Measurements from ENCODE around the gene COQ8A.

COQ8A gene

DNA sequence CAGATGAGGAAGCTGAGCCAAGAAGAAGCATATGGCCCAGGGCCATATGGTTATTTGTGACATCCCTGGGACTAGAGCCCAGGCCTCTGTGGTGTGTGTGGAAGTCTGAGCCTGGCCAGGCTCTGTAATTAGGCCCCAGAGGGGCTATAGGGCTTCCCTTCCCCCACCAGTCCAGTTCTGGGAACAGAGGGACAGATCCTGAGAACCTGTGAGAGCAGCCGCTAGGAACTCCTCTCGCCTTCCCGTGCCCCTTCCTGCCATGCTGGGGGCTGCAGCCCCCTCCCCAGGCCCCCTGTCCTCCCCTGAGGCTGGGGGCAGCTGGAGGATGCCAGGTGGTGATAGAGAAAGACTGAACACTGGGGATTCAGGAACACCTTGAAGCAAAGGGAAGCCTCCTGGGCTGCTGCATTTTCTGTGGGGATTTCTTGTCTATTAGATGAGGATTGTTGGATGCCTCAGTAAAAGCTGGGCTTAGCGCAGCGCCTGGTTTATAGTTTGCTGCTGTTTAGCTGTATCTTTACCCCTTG, 33.3 kb downstream of the COQ8A start:
- no peak overlapping the region for H2AK5ac ChIP-seq (ENCODE audit: low read length)
- H3K27ac ChIP-seq (ENCODE audit: low read depth, low read length): no peak overlapping the region
- H3K18ac ChIP-seq (ENCODE audit: low read length): no peak overlapping the region
- no peak overlapping the region for H3K4me2 ChIP-seq (ENCODE audit: low read length)
- H4K5ac ChIP-seq (ENCODE audit: low read length): no peak overlapping the region
- no peak overlapping the region for H2BK120ac ChIP-seq (ENCODE audit: low read depth, low read length)
- no peak overlapping the region for H3K9ac ChIP-seq (ENCODE audit: low read length)
- no peak for DNase-seq
- WGBS (ENCODE audit: extremely low coverage, insufficient coverage, low lambda C conversion rate): no CpG with 5 or more reads among the region's 5 CpGs
- no peak overlapping the region for H4K8ac ChIP-seq (ENCODE audit: low read depth, low read length)
- no peak overlapping the region for H2BK15ac ChIP-seq (replicated peaks; ENCODE audit: low read depth)
- no peaks in the 10 kb centered on the region for H3K79me2 ChIP-seq (ENCODE audit: control insufficient read depth, insufficient read depth, low read length)
- no peak overlapping the region for H3K4me3 ChIP-seq (ENCODE audit: low read length)
- no peak overlapping the region for H2BK5ac ChIP-seq (ENCODE audit: low read length)
- H3K36me3 ChIP-seq (ENCODE audit: control insufficient read depth, insufficient read depth, low read length): no peaks in the 10 kb centered on the region
- H3K56ac ChIP-seq (ENCODE audit: low read length): no peak overlapping the region
- H3K27me3 ChIP-seq (ENCODE audit: insufficient read depth, low read length, poor library complexity): no peaks in the 10 kb centered on the region
- H3K23ac ChIP-seq (ENCODE audit: low read length): no peak overlapping the region
- H3K4me1 ChIP-seq (ENCODE audit: control insufficient read depth, low read depth, low read length): no peaks in the 10 kb centered on the region
- no peak overlapping the region for H3K4ac ChIP-seq (ENCODE audit: low read depth, low read length)
- H3K79me1 ChIP-seq (ENCODE audit: low read length): no peaks in the 10 kb centered on the region

DNA sequence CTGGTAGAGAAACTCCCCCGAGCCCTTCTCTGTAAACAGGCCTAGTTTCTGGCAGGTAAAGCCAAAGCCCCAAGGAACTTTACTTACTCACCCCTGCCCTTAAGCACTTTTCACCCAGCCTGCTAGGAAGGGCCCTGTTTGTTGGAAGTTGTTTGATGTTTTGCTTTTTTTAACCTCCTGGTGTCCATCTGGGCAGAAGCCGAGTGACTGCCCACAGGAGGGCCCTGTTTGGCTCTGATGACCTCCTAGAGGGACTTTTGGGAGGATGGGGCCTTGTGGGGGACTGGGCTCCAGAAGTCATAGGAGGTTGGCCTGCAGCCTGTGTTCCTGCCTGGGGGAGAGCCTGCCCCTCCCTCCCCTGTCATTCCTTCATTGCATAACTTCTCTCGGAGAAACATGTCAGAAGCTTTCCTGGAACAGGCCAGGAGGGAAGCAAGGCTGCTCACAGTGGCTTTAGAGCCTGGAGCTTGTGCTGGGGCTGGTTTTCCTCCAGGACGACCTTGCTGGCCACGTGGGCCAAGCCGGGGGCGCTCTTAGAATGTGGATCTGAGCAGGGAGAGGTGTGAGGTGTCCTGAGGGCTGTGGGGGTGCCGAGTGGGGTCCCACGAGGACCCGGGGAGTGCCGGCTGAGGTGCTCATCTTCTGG, 33.9 kb downstream of the COQ8A start:
- H3K4ac ChIP-seq (ENCODE audit: low read depth, low read length): no peak overlapping the region
- H2BK5ac ChIP-seq (ENCODE audit: low read length): no peak overlapping the region
- no peak overlapping the region for H4K5ac ChIP-seq (ENCODE audit: low read length)
- H2BK120ac ChIP-seq (ENCODE audit: low read depth, low read length): no peak overlapping the region
- H3K56ac ChIP-seq (ENCODE audit: low read length): no peak overlapping the region
- no peak overlapping the region for H4K8ac ChIP-seq (ENCODE audit: low read depth, low read length)
- no CpG with 5 or more reads among the region's 11 CpGs for WGBS (ENCODE audit: extremely low coverage, insufficient coverage, low lambda C conversion rate)
- no peak overlapping the region for H3K9ac ChIP-seq (ENCODE audit: low read length)
- H2BK15ac ChIP-seq (replicated peaks; ENCODE audit: low read depth): no peak overlapping the region
- DNase-seq: peak; percentile 22
- peaks cover 1% of the 10 kb centered on the region for H3K4me1 ChIP-seq (ENCODE audit: control insufficient read depth, low read depth, low read length)
- H3K23ac ChIP-seq (ENCODE audit: low read length): no peak overlapping the region
- H3K4me2 ChIP-seq (ENCODE audit: low read length): no peak overlapping the region
- no peaks in the 10 kb centered on the region for H3K79me2 ChIP-seq (ENCODE audit: control insufficient read depth, insufficient read depth, low read length)
- no peaks in the 10 kb centered on the region for H3K27me3 ChIP-seq (ENCODE audit: insufficient read depth, low read length, poor library complexity)
- H3K18ac ChIP-seq (ENCODE audit: low read length): no peak overlapping the region
- no peaks in the 10 kb centered on the region for H3K36me3 ChIP-seq (ENCODE audit: control insufficient read depth, insufficient read depth, low read length)
- H3K79me1 ChIP-seq (ENCODE audit: low read length): no peaks in the 10 kb centered on the region
- H3K4me3 ChIP-seq (ENCODE audit: low read length): no peak overlapping the region
- H3K27ac ChIP-seq (ENCODE audit: low read depth, low read length): no peak overlapping the region
- H2AK5ac ChIP-seq (ENCODE audit: low read length): no peak overlapping the region

DNA sequence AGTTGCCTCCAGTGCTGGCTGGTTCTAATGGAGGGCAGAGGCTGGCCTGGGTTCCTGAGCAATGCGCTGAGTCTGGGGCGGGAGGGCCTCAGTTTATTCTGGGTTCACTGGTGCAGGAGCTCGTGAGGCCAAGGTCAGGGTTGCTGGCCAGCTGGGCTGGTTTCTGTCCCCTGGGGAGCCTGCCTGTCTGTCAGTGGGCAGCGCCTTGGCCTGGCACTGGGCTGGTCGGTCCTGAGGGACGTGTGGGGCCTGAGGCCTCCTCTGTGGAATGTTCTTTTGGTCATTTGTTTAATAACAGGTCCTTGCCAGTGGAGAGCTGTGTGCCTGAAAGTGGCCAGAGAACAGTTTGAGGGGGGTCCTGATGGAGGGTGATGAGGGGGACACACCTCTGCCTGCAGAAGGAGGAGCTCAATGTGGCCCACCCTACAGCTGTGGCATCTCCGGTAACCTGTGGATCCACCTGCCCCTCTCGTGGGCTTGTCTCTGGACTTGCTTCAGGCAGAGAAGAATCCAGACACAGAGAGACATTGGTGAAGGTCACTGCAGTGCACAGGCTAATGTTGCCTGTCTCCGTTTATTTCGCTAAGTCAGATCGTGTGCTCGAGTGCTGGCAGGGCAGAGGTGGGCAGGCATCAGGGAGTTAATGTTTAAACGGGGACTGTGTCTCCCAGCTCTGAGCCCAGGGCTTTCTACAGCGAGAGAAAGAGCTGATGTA, 34.6 kb downstream of the COQ8A start:
- no peak overlapping the region for H3K4ac ChIP-seq (ENCODE audit: low read depth, low read length)
- no peak overlapping the region for H3K4me2 ChIP-seq (ENCODE audit: low read length)
- H3K27me3 ChIP-seq (ENCODE audit: insufficient read depth, low read length, poor library complexity): no peaks in the 10 kb centered on the region
- no peak for DNase-seq
- H3K18ac ChIP-seq (ENCODE audit: low read length): no peak overlapping the region
- H3K79me2 ChIP-seq (ENCODE audit: control insufficient read depth, insufficient read depth, low read length): no peaks in the 10 kb centered on the region
- H3K9ac ChIP-seq (ENCODE audit: low read length): no peak overlapping the region
- no peak overlapping the region for H3K56ac ChIP-seq (ENCODE audit: low read length)
- no peak overlapping the region for H4K5ac ChIP-seq (ENCODE audit: low read length)
- H3K4me3 ChIP-seq (ENCODE audit: low read length): no peak overlapping the region
- H3K4me1 ChIP-seq (ENCODE audit: control insufficient read depth, low read depth, low read length): peaks cover 2% of the 10 kb centered on the region
- H2BK15ac ChIP-seq (replicated peaks; ENCODE audit: low read depth): no peak overlapping the region
- no peaks in the 10 kb centered on the region for H3K79me1 ChIP-seq (ENCODE audit: low read length)
- H2BK5ac ChIP-seq (ENCODE audit: low read length): no peak overlapping the region
- WGBS (ENCODE audit: extremely low coverage, insufficient coverage, low lambda C conversion rate): no CpG with 5 or more reads among the region's 14 CpGs
- H4K8ac ChIP-seq (ENCODE audit: low read depth, low read length): no peak overlapping the region
- no peak overlapping the region for H2AK5ac ChIP-seq (ENCODE audit: low read length)
- H2BK120ac ChIP-seq (ENCODE audit: low read depth, low read length): no peak overlapping the region
- no peaks in the 10 kb centered on the region for H3K36me3 ChIP-seq (ENCODE audit: control insufficient read depth, insufficient read depth, low read length)
- H3K23ac ChIP-seq (ENCODE audit: low read length): no peak overlapping the region
- H3K27ac ChIP-seq (ENCODE audit: low read depth, low read length): no peak overlapping the region

DNA sequence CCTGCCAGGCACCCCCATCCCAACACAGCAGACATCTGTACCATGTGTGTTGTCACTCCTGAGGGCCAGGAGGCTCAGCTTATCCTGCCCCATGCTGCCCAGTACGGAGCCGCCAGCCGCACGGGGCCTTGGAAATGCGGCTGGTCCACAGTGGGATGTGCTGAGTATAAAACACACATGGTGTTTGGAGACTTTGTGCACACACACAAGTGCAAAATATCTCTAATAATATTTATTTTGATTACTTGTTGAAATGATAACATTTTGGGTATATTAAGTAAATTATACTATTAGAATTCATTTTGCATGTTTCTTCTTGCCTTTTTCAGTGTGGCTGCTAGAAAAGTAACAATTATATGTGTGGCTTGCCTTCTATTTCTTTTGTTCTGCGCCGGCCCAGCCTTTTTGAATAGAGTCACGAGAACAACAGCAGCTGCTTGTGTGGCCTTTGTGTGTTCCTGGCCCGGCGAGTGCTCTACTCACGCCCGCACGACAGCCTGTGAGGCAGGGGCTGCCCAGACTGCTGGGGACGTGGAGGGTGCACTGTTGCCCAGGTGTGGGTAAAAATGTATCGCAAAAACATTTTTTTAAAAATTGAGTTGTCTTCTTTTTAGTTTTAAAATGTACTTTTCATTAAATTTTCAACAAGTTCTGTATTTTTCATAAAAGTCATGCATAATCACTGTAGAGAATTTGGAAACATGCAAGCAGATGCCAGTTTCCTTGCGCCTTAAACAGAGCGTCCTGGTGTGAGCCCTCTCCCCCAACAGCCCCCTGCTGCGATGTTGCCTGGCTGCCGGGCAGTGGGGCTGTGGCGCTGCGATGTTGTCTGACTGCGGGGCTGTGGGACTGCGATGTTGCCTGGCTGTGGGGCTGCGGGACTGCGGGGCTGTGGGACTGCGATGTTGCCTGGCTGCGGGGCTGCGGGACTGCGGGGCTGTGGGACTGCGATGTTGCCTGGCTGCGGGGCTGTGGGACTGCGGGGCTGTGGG, 35.5 kb downstream of the COQ8A start:
- H3K4me2 ChIP-seq (ENCODE audit: low read length): no peak overlapping the region
- no peak overlapping the region for H4K5ac ChIP-seq (ENCODE audit: low read length)
- no peak overlapping the region for H3K56ac ChIP-seq (ENCODE audit: low read length)
- H3K4me3 ChIP-seq (ENCODE audit: low read length): no peak overlapping the region
- H2BK5ac ChIP-seq (ENCODE audit: low read length): no peak overlapping the region
- no peak overlapping the region for H2AK5ac ChIP-seq (ENCODE audit: low read length)
- H3K79me2 ChIP-seq (ENCODE audit: control insufficient read depth, insufficient read depth, low read length): no peaks in the 10 kb centered on the region
- no peak overlapping the region for H2BK15ac ChIP-seq (replicated peaks; ENCODE audit: low read depth)
- no peaks in the 10 kb centered on the region for H3K36me3 ChIP-seq (ENCODE audit: control insufficient read depth, insufficient read depth, low read length)
- no peak overlapping the region for H3K4ac ChIP-seq (ENCODE audit: low read depth, low read length)
- no peak overlapping the region for H3K18ac ChIP-seq (ENCODE audit: low read length)
- H3K9ac ChIP-seq (ENCODE audit: low read length): no peak overlapping the region
- no peak for DNase-seq
- H3K27me3 ChIP-seq (ENCODE audit: insufficient read depth, low read length, poor library complexity): no peaks in the 10 kb centered on the region
- WGBS (ENCODE audit: extremely low coverage, insufficient coverage, low lambda C conversion rate): no CpG with 5 or more reads among the region's 32 CpGs
- H2BK120ac ChIP-seq (ENCODE audit: low read depth, low read length): no peak overlapping the region
- H4K8ac ChIP-seq (ENCODE audit: low read depth, low read length): no peak overlapping the region
- no peaks in the 10 kb centered on the region for H3K79me1 ChIP-seq (ENCODE audit: low read length)
- no peak overlapping the region for H3K23ac ChIP-seq (ENCODE audit: low read length)
- no peak overlapping the region for H3K27ac ChIP-seq (ENCODE audit: low read depth, low read length)
- peaks cover 2% of the 10 kb centered on the region for H3K4me1 ChIP-seq (ENCODE audit: control insufficient read depth, low read depth, low read length)

DNA sequence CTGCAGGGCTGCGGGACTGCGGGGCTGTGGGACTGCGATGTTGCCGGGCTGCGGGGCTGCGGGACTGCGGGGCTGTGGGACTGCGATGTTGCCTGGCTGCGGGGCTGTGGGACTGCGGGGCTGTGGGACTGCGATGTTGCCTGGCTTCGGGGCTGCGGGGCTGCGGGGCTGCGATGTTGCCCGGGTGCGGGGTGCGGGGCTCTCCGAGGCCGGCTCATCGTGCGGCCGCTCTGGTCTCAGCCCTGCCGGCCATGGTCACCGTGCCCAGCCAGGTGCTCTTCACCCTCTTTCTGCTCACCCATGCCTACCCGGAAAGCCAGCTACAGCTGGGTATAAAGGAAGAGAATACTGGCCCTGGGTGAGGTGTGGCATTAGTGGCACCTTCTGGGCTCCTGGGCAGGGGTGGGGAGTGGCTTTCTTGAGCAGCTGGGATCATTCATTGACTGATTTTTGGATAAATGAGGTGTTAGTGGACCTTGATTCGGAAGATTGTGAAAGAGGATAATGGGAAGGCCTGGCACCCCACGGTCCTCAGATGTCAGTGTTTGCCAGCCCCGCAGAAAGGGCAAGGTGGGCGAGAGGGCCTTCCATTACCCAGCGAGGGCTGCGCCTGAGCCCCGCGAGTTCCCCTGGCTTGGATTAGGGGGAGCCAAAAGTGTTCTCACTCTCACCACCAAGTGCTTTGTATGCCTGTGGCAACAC, 36.3 kb downstream of the COQ8A start:
- peaks cover 2% of the 10 kb centered on the region for H3K4me1 ChIP-seq (ENCODE audit: control insufficient read depth, low read depth, low read length)
- no peak overlapping the region for H3K56ac ChIP-seq (ENCODE audit: low read length)
- no peak overlapping the region for H3K18ac ChIP-seq (ENCODE audit: low read length)
- H3K36me3 ChIP-seq (ENCODE audit: control insufficient read depth, insufficient read depth, low read length): no peaks in the 10 kb centered on the region
- no peak overlapping the region for H2BK5ac ChIP-seq (ENCODE audit: low read length)
- no peak overlapping the region for H2BK120ac ChIP-seq (ENCODE audit: low read depth, low read length)
- H4K5ac ChIP-seq (ENCODE audit: low read length): no peak overlapping the region
- no peak overlapping the region for H3K4me3 ChIP-seq (ENCODE audit: low read length)
- no peaks in the 10 kb centered on the region for H3K27me3 ChIP-seq (ENCODE audit: insufficient read depth, low read length, poor library complexity)
- DNase-seq: no peak
- no peaks in the 10 kb centered on the region for H3K79me1 ChIP-seq (ENCODE audit: low read length)
- no peak overlapping the region for H4K8ac ChIP-seq (ENCODE audit: low read depth, low read length)
- H3K4me2 ChIP-seq (ENCODE audit: low read length): no peak overlapping the region
- no CpG with 5 or more reads among the region's 34 CpGs for WGBS (ENCODE audit: extremely low coverage, insufficient coverage, low lambda C conversion rate)
- H3K9ac ChIP-seq (ENCODE audit: low read length): no peak overlapping the region
- H3K79me2 ChIP-seq (ENCODE audit: control insufficient read depth, insufficient read depth, low read length): no peaks in the 10 kb centered on the region
- no peak overlapping the region for H3K23ac ChIP-seq (ENCODE audit: low read length)
- no peak overlapping the region for H2AK5ac ChIP-seq (ENCODE audit: low read length)
- no peak overlapping the region for H3K4ac ChIP-seq (ENCODE audit: low read depth, low read length)
- H3K27ac ChIP-seq (ENCODE audit: low read depth, low read length): no peak overlapping the region
- no peak overlapping the region for H2BK15ac ChIP-seq (replicated peaks; ENCODE audit: low read depth)

Measured in mesendoderm (in vitro differentiated cells).